GM12878 (cell line): ENCODE results near the gene SPRR3.

ENCODE experiments used
- CBX3 ChIP-seq: fragments of 200-600 bp; sonication (generic); IDR thresholded peaks from 2 replicates; pipeline ENCODE4 v1.6.1; 2016; ENCODE audit warnings: low read depth, borderline replicate concordance
- CTCF ChIP-seq, 3 experiments: IDR thresholded peaks in 2 of 3; conservative IDR thresholded peaks in 1 of 3; 2 replicates each; pipeline ENCODE4 v1.5.1; 2011; ENCODE audit warnings: low read depth in 3 of 3, low read length in 3 of 3, mild to moderate bottlenecking in 3 of 3, control low read depth in 2 of 3, moderate library complexity in 2 of 3, inconsistent platforms in 1 of 3, mixed read lengths in 1 of 3; ENCODE audit not compliant: control insufficient read depth in 2 of 3, insufficient read depth in 1 of 3; ENCODE audit errors: extremely low read depth in 1 of 3
- EP300 ChIP-seq, 2 experiments: fragments of 150-350 bp in 1 of 2; IDR thresholded peaks; 2 replicates each; pipeline ENCODE4 v1.6.1; 2011 to 2012; ENCODE audit warnings: low read depth in 2 of 2, low read length in 2 of 2, borderline replicate concordance in 1 of 2, improper control_type of control experiment in 1 of 2, inconsistent platforms in 1 of 2; ENCODE audit not compliant: control insufficient read depth in 1 of 2
- MAX ChIP-seq: IDR thresholded peaks from 2 replicates; pipeline ENCODE4 v1.6.1; 2012; ENCODE audit warnings: low read depth, low read length, improper control_type of control experiment
- NKRF ChIP-seq: fragments of 450-650 bp; conservative IDR thresholded peaks from 2 replicates; pipeline ENCODE4 v1.6.1; 2017; ENCODE audit warnings: mild to moderate bottlenecking, moderate library complexity
- RAD21 ChIP-seq: IDR thresholded peaks from 2 replicates; pipeline ENCODE4 v1.6.1; 2011; ENCODE audit warnings: mild to moderate bottlenecking, low read depth, low read length, moderate library complexity; ENCODE audit not compliant: insufficient read depth
- RFX5 ChIP-seq: IDR thresholded peaks from 2 replicates; pipeline ENCODE4 v1.6.1; 2011; ENCODE audit warnings: low read depth, low read length, improper control_type of control experiment
- SREBF2 ChIP-seq: IDR thresholded peaks from 2 replicates; pipeline ENCODE4 v1.6.1; 2012; ENCODE audit warnings: mild to moderate bottlenecking, low read length
- TAF1 ChIP-seq: IDR thresholded peaks from 2 replicates; pipeline ENCODE4 v1.6.1; 2011; ENCODE audit warnings: mild to moderate bottlenecking, low read depth, low read length, borderline replicate concordance
- YY1 ChIP-seq: IDR thresholded peaks from 2 replicates; pipeline ENCODE4 v1.6.1; 2011; ENCODE audit warnings: low read depth, mild to moderate bottlenecking, low read length
- ZNF687 ChIP-seq: fragments of 450-650 bp; IDR thresholded peaks from 2 replicates; pipeline ENCODE4 v1.6.1; 2017; ENCODE audit warnings: mild to moderate bottlenecking, moderate library complexity

- TF ChIP-seq CBX3 (no peak), CTCF (IDR thresholded peaks at IDR 0.05 in 2 of 3, conservative IDR thresholded peaks at IDR 0.05 in 1 of 3; ENCODE audit: control insufficient read depth in 2 of 3, extremely low read depth in 1 of 3, insufficient read depth in 1 of 3, low read depth in 3 of 3, low read length in 3 of 3) (no peak), RFX5 (no peak), ZNF687 (no peak), MAX (no peak), NKRF (no peak), EP300 (IDR thresholded peaks at IDR 0.05; ENCODE audit: borderline replicate concordance in 1 of 2, control insufficient read depth in 1 of 2, low read depth in 2 of 2, low read length in 2 of 2) (no peak), SREBF2 (no peak), RAD21 (no peak), YY1 (no peak), TAF1 (no peak)
Observed at GRCh38 chr1:152969036-152969435, 32.5 kb upstream of the SPRR3 start.
